GM23338 (cell line): ENCODE data around the gene S100A1. TPM values are rescaled to one million over a fixed set of nuclear protein-coding genes. Genes with fewer than 3 reads are reported as not detected.

Source experiments
- ATAC-seq: fragments of 200-7000 bp; cut with Tn5 transposase; 3 replicates; pipeline ENCODE4 v1.9.1; 2020
- DNase-seq: peaks from one replicate; pipeline ENCODE4 v3.0.0-alpha.2; 2015; ENCODE audit warnings: low spot score
- H2AFZ ChIP-seq: fragments of 200-600 bp; sonication (generic); 2 replicates; pipeline ENCODE4 v1.8.0; 2016; ENCODE audit warnings: antibody characterized with exemption, mild to moderate bottlenecking, moderate library complexity
- H3F3A ChIP-seq: fragments of 200-600 bp; sonication (generic); replicated peaks from 2 replicates; pipeline ENCODE4 v1.8.0; 2017; ENCODE audit warnings: antibody characterized with exemption, mixed run types, low read depth
- H3K27ac ChIP-seq: fragments of 200-600 bp; sonication (generic); 2 replicates; pipeline ENCODE4 v1.6.1; 2016; ENCODE audit warnings: low read depth
- H3K27me3 ChIP-seq: fragments of 200-600 bp; sonication (generic); 2 replicates; pipeline ENCODE4 v1.8.0; 2016; ENCODE audit warnings: mild to moderate bottlenecking, mixed run types, moderate library complexity; ENCODE audit not compliant: insufficient read depth
- H3K36me3 ChIP-seq: fragments of 200-600 bp; sonication (generic); 2 replicates; pipeline ENCODE4 v1.8.0; 2016; ENCODE audit warnings: mild to moderate bottlenecking; ENCODE audit not compliant: insufficient read depth
- H3K4me1 ChIP-seq: fragments of 200-600 bp; sonication (generic); 2 replicates; pipeline ENCODE4 v1.8.0; 2016; ENCODE audit warnings: mild to moderate bottlenecking, moderate library complexity; ENCODE audit not compliant: insufficient read depth
- H3K4me2 ChIP-seq: fragments of 200-600 bp; sonication (generic); 2 replicates; pipeline ENCODE4 v1.7.1; 2017; ENCODE audit warnings: mixed run types
- H3K4me3 ChIP-seq: fragments of 200-600 bp; sonication (generic); 2 replicates; pipeline ENCODE4 v1.6.1; 2016; ENCODE audit warnings: mixed run types
- H3K79me2 ChIP-seq: fragments of 200-600 bp; sonication (generic); replicated peaks from 2 replicates; pipeline ENCODE4 v1.8.0; 2017; ENCODE audit warnings: mild to moderate bottlenecking; ENCODE audit not compliant: insufficient read depth
- H3K9me2 ChIP-seq: fragments of 200-600 bp; sonication (generic); 2 replicates; pipeline ENCODE4 v1.8.0; 2017; ENCODE audit not compliant: insufficient read depth
- H4K20me1 ChIP-seq: fragments of 200-600 bp; sonication (generic); replicated peaks from 2 replicates; pipeline ENCODE4 v1.8.0; 2017; ENCODE audit warnings: mild to moderate bottlenecking; ENCODE audit not compliant: insufficient read depth
- H3K27ac Mint-ChIP-seq: 2 replicates; pipeline ENCODE4 v1.8.0; 2020; ENCODE audit warnings: inconsistent platforms, mild to moderate bottlenecking, moderate library complexity, mixed read lengths
- H3K27me3 Mint-ChIP-seq: 3 replicates; pipeline ENCODE4 v1.8.0; 2022; ENCODE audit warnings: low read depth, mild to moderate bottlenecking, moderate library complexity, mixed read lengths, inconsistent platforms; ENCODE audit not compliant: insufficient read depth, poor library complexity
- H3K36me3 Mint-ChIP-seq: 3 replicates; pipeline ENCODE4 v1.8.0; 2021; ENCODE audit warnings: low read depth, mild to moderate bottlenecking, inconsistent platforms, moderate library complexity, mixed read lengths
- H3K4me1 Mint-ChIP-seq: 3 replicates; pipeline ENCODE4 v1.8.0; 2020; ENCODE audit warnings: mild to moderate bottlenecking, inconsistent platforms, mixed read lengths
- H3K4me3 Mint-ChIP-seq: 3 replicates; pipeline ENCODE4 v1.8.0; 2021; ENCODE audit warnings: moderate library complexity, mild to moderate bottlenecking, inconsistent platforms, mixed read lengths
- H3K9me3 Mint-ChIP-seq: 3 replicates; pipeline ENCODE4 v1.8.0; 2020; ENCODE audit warnings: moderate library complexity, mild to moderate bottlenecking, inconsistent platforms, mixed read lengths
- CTCF ChIP-seq, 2 experiments: fragments of 200-600 bp in 1 of 2; sonication (generic) in 1 of 2; conservative IDR thresholded peaks; 2 replicates each; pipeline versions ENCODE4 v1.5.1 to v1.6.1; 2016 to 2017; ENCODE audit warnings: antibody characterized with exemption in 2 of 2, low read depth in 2 of 2, mild to moderate bottlenecking in 2 of 2, moderate library complexity in 1 of 2
- ETS1 ChIP-seq: IDR thresholded peaks from 2 replicates; pipeline ENCODE4 v1.6.1; 2016; ENCODE audit warnings: antibody characterized with exemption
- EZH2 ChIP-seq: fragments of 200-600 bp; sonication (generic); IDR thresholded peaks from one replicate; pipeline ENCODE4 v1.8.0; 2017; ENCODE audit warnings: antibody characterized with exemption, mild to moderate bottlenecking, low read depth; ENCODE audit not compliant: unreplicated experiment
- EZH2phosphoT487 ChIP-seq: fragments of 200-600 bp; sonication (generic); IDR thresholded peaks from one replicate; pipeline ENCODE4 v1.8.1; 2018; ENCODE audit warnings: antibody characterized with exemption; ENCODE audit not compliant: unreplicated experiment
- JUNB ChIP-seq: IDR thresholded peaks from one replicate; pipeline ENCODE4 v1.6.1; 2016; ENCODE audit warnings: antibody characterized with exemption; ENCODE audit not compliant: unreplicated experiment
- NANOG ChIP-seq: IDR thresholded peaks from 2 replicates; pipeline ENCODE4 v1.6.1; 2016; ENCODE audit warnings: antibody characterized with exemption, borderline replicate concordance
- POLR2AphosphoS5 ChIP-seq: IDR thresholded peaks from 2 replicates; pipeline ENCODE4 v1.6.1; 2016; ENCODE audit warnings: antibody characterized with exemption, low read depth
- REST ChIP-seq: IDR thresholded peaks from one replicate; pipeline ENCODE4 v1.6.1; 2018; ENCODE audit warnings: antibody characterized with exemption; ENCODE audit not compliant: unreplicated experiment
- STAT1 ChIP-seq: IDR thresholded peaks from one replicate; pipeline ENCODE4 v1.6.1; 2016; ENCODE audit warnings: antibody characterized with exemption; ENCODE audit not compliant: unreplicated experiment
- ZNF114 ChIP-seq: fragments of 250-450 bp; sonication (Bioruptor Pico); IDR thresholded peaks from 2 replicates; pipeline ENCODE4 v1.5.0; 2020; ENCODE audit warnings: mild to moderate bottlenecking, moderate library complexity
- ZNF331 ChIP-seq: fragments of 250-450 bp; sonication (Bioruptor Pico); IDR thresholded peaks from 2 replicates; pipeline ENCODE4 v1.5.0; 2020; ENCODE audit warnings: low read depth, mild to moderate bottlenecking, moderate library complexity
- ZNF462 ChIP-seq: fragments of 250-450 bp; sonication (Bioruptor Pico); IDR thresholded peaks from 2 replicates; pipeline ENCODE4 v1.5.0; 2020; ENCODE audit warnings: mild to moderate bottlenecking, moderate library complexity
- polyA plus RNA-seq: library from polyadenylated mRNA; unstranded; fragments of >200 nt; fragmentation: Nextera tagmentation; extraction: Ambion mirVana; gene quantifications from 2 replicates; pipeline ENCODE4 v1.2.1, GENCODE V29; 2016
- total RNA-seq: library from RNA; depleted of rRNA; stranded (reverse); fragments of >200 nt; shearing (Covaris generic); gene quantifications from 2 replicates; pipeline ENCODE4 v1.2.3, GENCODE V29; 2014

The S100A1 gene
- total and polyA plus RNA-seq, 2 experiments from 2014 or later, result 0.13 to 0.66 TPM

- TF ChIP-seq ETS1 (no peak), POLR2AphosphoS5 (no peak), EZH2 (no peak), EZH2phosphoT487 (no peak), STAT1 (no peak), ZNF114 (CRISPR knock-in tag) (no peak), NANOG (no peak)
Observed at GRCh38 chr1:153613406-153613805, 14.8 kb upstream of the S100A1 start (continued).

- no peaks in the 10 kb centered on the region for H3K36me3 ChIP-seq
- H4K20me1 ChIP-seq, result no peaks in the 10 kb centered on the region
- peaks cover 16% of the 10 kb centered on the region for H3K27me3 Mint-ChIP-seq
- H3K9me3 Mint-ChIP-seq, result no peaks in the 10 kb centered on the region
- H3K27ac ChIP-seq, result no peak overlapping the region
- no peak for DNase-seq
- no peak overlapping the region for H3K4me2 ChIP-seq
- no peak overlapping the region for H3K4me3 Mint-ChIP-seq
- no peaks in the 10 kb centered on the region for H3K79me2 ChIP-seq
- peaks cover 7% of the 10 kb centered on the region; the same call in 2 of the 3 replicates for H3K36me3 Mint-ChIP-seq
- no peak overlapping the region for H2AFZ ChIP-seq
- H3F3A ChIP-seq, result no peaks in the 10 kb centered on the region; the same call in 1 of the 2 replicates
- no peak overlapping the region for H3K4me3 ChIP-seq
- no peaks in the 10 kb centered on the region for H3K27me3 ChIP-seq
- peaks cover 17% of the 10 kb centered on the region for H3K4me1 ChIP-seq
- no peak for ATAC-seq
- no peak overlapping the region for H3K27ac Mint-ChIP-seq
- H3K4me1 Mint-ChIP-seq, result peaks cover 44% of the 10 kb centered on the region
- no peaks in the 10 kb centered on the region for H3K9me2 ChIP-seq
- TF ChIP-seq REST (no peak), STAT1 (no peak), ZNF331 (CRISPR knock-in tag) (no peak), JUNB (no peak), ZNF114 (CRISPR knock-in tag) (no peak), EZH2 (no peak), ZNF462 (CRISPR knock-in tag) (no peak), NANOG (no peak), CTCF (conservative IDR thresholded peaks at IDR 0.05; ENCODE audit: low read depth in 2 of 2) (no peak)
Observed at GRCh38 chr1:153614189-153614900, 13.9 kb upstream of the S100A1 start.
